GM21515 (cell line): Measurements from ENCODE around the gene CACNA1H.
"Not testable (repeated sequence)": the region's sequence is repeated elsewhere in the genome, so short reads cannot be mapped to it uniquely, and the experiment has no call there.

Experiments used
- ATAC-seq: cut with Tn5 transposase; IDR thresholded peaks from one replicate; pipeline ENCODE4 v1.9.1; 2021; ENCODE audit not compliant: unreplicated experiment

Gene CACNA1H

GRCh38 chr16:1185460-1186207 is 32.7 kb downstream of the CACNA1H start:
- ATAC-seq, result not testable (repeated sequence)

GRCh38 chr16:1188432-1189189 is 35.7 kb downstream of the CACNA1H start:
- ATAC-seq, result no peak

- no peak for ATAC-seq
Measured at GRCh38 chr16:1189455-1189854, 36.5 kb downstream of the CACNA1H start.

- not testable (repeated sequence) for ATAC-seq
Measured at GRCh38 chr16:1190789-1191188, 37.9 kb downstream of the CACNA1H start.

- no peak for ATAC-seq
Measured at GRCh38 chr16:1192384-1193073, 39.6 kb downstream of the CACNA1H start.

- ATAC-seq, result no peak
Measured at GRCh38 chr16:1193143-1193824, 40.4 kb downstream of the CACNA1H start.

GRCh38 chr16:1193825-1194581 is 41.1 kb downstream of the CACNA1H start:
- ATAC-seq, result no peak

GRCh38 chr16:1194665-1195392 is 41.9 kb downstream of the CACNA1H start:
- no peak for ATAC-seq

- ATAC-seq, result no peak
Measured at GRCh38 chr16:1195393-1195666, 42.4 kb downstream of the CACNA1H start.

- no peak for ATAC-seq
Measured at GRCh38 chr16:1196494-1196893, 43.6 kb downstream of the CACNA1H start.

- ATAC-seq, result no peak
Measured at GRCh38 chr16:1197237-1197866, 44.4 kb downstream of the CACNA1H start.

- ATAC-seq, result no peak
Measured at GRCh38 chr16:1198194-1198593, 45.3 kb downstream of the CACNA1H start.

- ATAC-seq, result not testable (repeated sequence)
Measured at GRCh38 chr16:1198671-1199346, 45.9 kb downstream of the CACNA1H start.

- ATAC-seq, result no peak
Measured at GRCh38 chr16:1199347-1200013, 46.6 kb downstream of the CACNA1H start.

GRCh38 chr16:1200014-1200627 is 47.2 kb downstream of the CACNA1H start:
- ATAC-seq, result no peak

GRCh38 chr16:1201444-1201843 is 48.5 kb downstream of the CACNA1H start:
- ATAC-seq, result no peak

GRCh38 chr16:1202274-1202673 is 49.4 kb downstream of the CACNA1H start:
- no peak for ATAC-seq

GRCh38 chr16:1204933-1205332 is 52.0 kb downstream of the CACNA1H start:
- ATAC-seq, result no peak
